Body of pancreas (tissue), 4 donors: ENCODE results near the gene DGKG. TPM values are rescaled to one million over a fixed set of nuclear protein-coding genes. Genes with fewer than 3 reads are reported as not detected.

Experiments used
- ATAC-seq: fragments of 150-250 bp; one replicate; pipeline ENCODE4 v1.9.1; 2016
- DNase-seq, 4 donors: peaks; one replicate each; pipeline ENCODE4 v3.0.0-alpha.2; 2019
- H3K27ac ChIP-seq, 4 donors: fragments of 200-600 bp; sonication (generic); 1 replicate in 3 of 4; 2 replicates in 1 of 4; pipeline versions ENCODE4 v1.5.1 to v1.6.1; 2016 to 2019; ENCODE audit warnings: mild to moderate bottlenecking in 1 of 4, mixed read lengths in 1 of 4, moderate library complexity in 1 of 4
- H3K27me3 ChIP-seq, 2 donors: fragments of 200-600 bp; sonication (generic); one replicate each; pipeline ENCODE4 v1.6.0; 2016; ENCODE audit warnings: mild to moderate bottlenecking in 1 of 2
- H3K36me3 ChIP-seq, 2 donors: fragments of 200-600 bp; sonication (generic); replicated peaks in 1 of 2; 2 replicates each; pipeline ENCODE4 v1.5.1; 2016; ENCODE audit warnings: low read depth in 2 of 2; ENCODE audit not compliant: insufficient read depth in 1 of 2
- H3K4me1 ChIP-seq: fragments of 200-600 bp; sonication (generic); one replicate; pipeline ENCODE4 v1.6.0; 2016
- H3K4me3 ChIP-seq, 2 donors: fragments of 200-600 bp; sonication (generic); 1 replicate in 1 of 2; 2 replicates in 1 of 2; pipeline ENCODE4 v1.5.1; 2016 to 2019
- H3K9me3 ChIP-seq, 3 donors: fragments of 200-600 bp; sonication (generic); 1 replicate in 2 of 3; 2 replicates in 1 of 3; pipeline ENCODE4 v1.5.1; 2016
- CTCF ChIP-seq, 7 experiments: fragments of 450-650 bp in 4 of 7; fragments of 200-600 bp in 3 of 7; sonication (generic) in 3 of 7; IDR thresholded peaks; one replicate each; pipeline ENCODE4 v1.5.1; 2016 to 2019; ENCODE audit warnings: antibody characterized with exemption in 7 of 7
- POLR2A ChIP-seq, 3 donors: fragments of 450-650 bp; IDR thresholded peaks; one replicate each; pipeline ENCODE4 v1.6.1; 2016; ENCODE audit warnings: antibody characterized with exemption in 3 of 3, mild to moderate bottlenecking in 2 of 3
- WGBS, 2 donors: methylation state at CpG; one replicate each; pipeline ENCODE4 v1.1.5; 2017; 5-methylcytosine and 5-hydroxymethylcytosine counted together
- intact Hi-C: fragments of 100-400 bp; cut with DNase I; formaldehyde crosslinking; loops from one replicate; pipeline ENCODE4 v1.15.1; 2023
- total RNA-seq, 2 donors: library from RNA; depleted of rRNA; stranded (reverse); fragments of >200 nt; gene quantifications; one replicate each; pipeline ENCODE4 v1.1.0, GENCODE V29; 2016

DGKG gene
- total RNA-seq, 2 donors from 2014 or later = 0.78 to 16.2 TPM

DNA sequence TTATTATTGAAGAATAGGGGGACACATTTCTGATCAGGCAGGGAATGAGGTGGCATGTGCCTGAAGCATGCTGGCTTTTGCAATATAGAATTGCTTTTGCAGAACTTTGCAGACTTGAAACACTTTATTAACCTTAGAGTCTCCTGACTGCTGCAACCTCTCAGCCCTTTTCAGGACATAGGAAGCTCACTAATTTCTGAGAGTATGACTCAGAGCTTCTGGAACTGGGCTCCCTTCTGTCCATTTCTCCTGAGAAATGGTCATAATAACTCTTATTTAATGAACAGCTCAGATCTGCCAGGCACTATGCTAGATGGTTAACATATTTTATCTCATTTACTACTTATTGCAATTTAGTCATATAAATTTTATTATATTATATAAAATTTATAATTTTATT is 38.6 kb upstream of the DGKG start:
- H3K27ac ChIP-seq = no peak overlapping the region
- no peak for ATAC-seq
- no peak overlapping the region for H3K4me3 ChIP-seq
- no peak for TF ChIP-seq POLR2A (IDR thresholded peaks at IDR 0.05)
- TF ChIP-seq CTCF (IDR thresholded peaks at IDR 0.05) = no peak
- intact Hi-C loops = no loop called here
- DNase-seq = no peak
- H3K27me3 ChIP-seq = no peaks in the 10 kb centered on the region
- H3K4me1 ChIP-seq = no peaks in the 10 kb centered on the region
- no peaks in the 10 kb centered on the region for H3K36me3 ChIP-seq
- H3K9me3 ChIP-seq = no peaks in the 10 kb centered on the region

GRCh38 chr3:186400026-186400425 is 38.0 kb upstream of the DGKG start:
- H3K9me3 ChIP-seq = no peaks in the 10 kb centered on the region
- DNase-seq (no peak), ATAC-seq (no peak)
- H3K4me1 ChIP-seq = no peaks in the 10 kb centered on the region
- H3K36me3 ChIP-seq = no peaks in the 10 kb centered on the region
- TF ChIP-seq CTCF (IDR thresholded peaks at IDR 0.05) = no peak
- TF ChIP-seq POLR2A (IDR thresholded peaks at IDR 0.05) = no peak
- WGBS, 2 donors = 55 to 79% methylated on average over 1 of the region's 1 CpG
- H3K27me3 ChIP-seq = no peaks in the 10 kb centered on the region
- intact Hi-C loops = no loop called here
- no peak overlapping the region for H3K27ac ChIP-seq
- H3K4me3 ChIP-seq = no peak overlapping the region

GRCh38 chr3:186394566-186395217 is 32.7 kb upstream of the DGKG start:
- Histone ChIP-seq H3K9me3 (no peaks in the 10 kb centered on the region), H3K27ac (no peak overlapping the region), H3K27me3 (no peaks in the 10 kb centered on the region), H3K36me3 (no peaks in the 10 kb centered on the region), H3K4me1 (no peaks in the 10 kb centered on the region), H3K4me3 (no peak overlapping the region)
- ATAC-seq = no peak
- intact Hi-C loops = no loop called here
- TF ChIP-seq POLR2A (IDR thresholded peaks at IDR 0.05) (no peak), CTCF (IDR thresholded peaks at IDR 0.05) (no peak)
- DNase-seq = no peak
- WGBS, 2 donors = 82 to 89% methylated on average over 4 of the region's 4 CpGs

- ATAC-seq = no peak
- Histone ChIP-seq H3K4me3 (no peak overlapping the region), H3K4me1 (peaks cover 8% of the 10 kb centered on the region), H3K36me3 (no peaks in the 10 kb centered on the region), H3K27me3 (no peaks in the 10 kb centered on the region), H3K9me3 (no peaks in the 10 kb centered on the region), H3K27ac (no peak overlapping the region)
- intact Hi-C loops = no loop called here
- no peak for TF ChIP-seq CTCF (IDR thresholded peaks at IDR 0.05)
- TF ChIP-seq POLR2A (IDR thresholded peaks at IDR 0.05) = no peak
- no peak for DNase-seq
- WGBS, 2 donors = 77 to 81% methylated on average over 4 of the region's 4 CpGs
These were observed 25.0 kb upstream of the DGKG start for GRCh38 chr3:186386883-186387560.
